Skeletal muscle tissue (tissue), 4 donors: ENCODE data around the gene PFKL. TPM values are rescaled to one million over a fixed set of nuclear protein-coding genes. Genes with fewer than 3 reads are reported as not detected.

Experiments used
- H3K27ac ChIP-seq: one replicate; pipeline ENCODE4 v1.7.0; 2013; ENCODE audit warnings: mild to moderate bottlenecking, low read depth, low read length, inconsistent platforms
- H3K27me3 ChIP-seq, 3 donors: one replicate each; pipeline ENCODE4 v1.7.0; 2013; ENCODE audit warnings: low read length in 3 of 3; ENCODE audit not compliant: control insufficient read depth in 3 of 3, insufficient read depth in 3 of 3
- H3K36me3 ChIP-seq, 3 donors: one replicate each; pipeline ENCODE4 v1.7.0; 2013; ENCODE audit warnings: low read length in 3 of 3; ENCODE audit not compliant: control insufficient read depth in 3 of 3, insufficient read depth in 3 of 3
- H3K4me1 ChIP-seq, 3 donors: one replicate each; pipeline ENCODE4 v1.7.0; 2013; ENCODE audit warnings: low read length in 3 of 3, mild to moderate bottlenecking in 3 of 3; ENCODE audit not compliant: control insufficient read depth in 3 of 3, insufficient read depth in 3 of 3
- H3K4me3 ChIP-seq, 3 donors: one replicate each; pipeline ENCODE4 v1.7.0; 2013; ENCODE audit warnings: low read length in 3 of 3
- H3K9ac ChIP-seq, 3 donors: one replicate each; pipeline ENCODE4 v1.7.0; 2013; ENCODE audit warnings: low read length in 3 of 3, mild to moderate bottlenecking in 3 of 3, moderate library complexity in 2 of 3, low read depth in 1 of 3
- H3K9me3 ChIP-seq, 3 donors: one replicate each; pipeline ENCODE4 v1.7.0; 2013; ENCODE audit warnings: low read length in 3 of 3; ENCODE audit not compliant: control insufficient read depth in 3 of 3
- total RNA-seq: library from RNA; depleted of rRNA; stranded (reverse); fragments of >200 nt; gene quantifications from one replicate; pipeline ENCODE4 v1.2.3, GENCODE V29; 2014
- donor health status: Osteomylitis.

Gene PFKL
- total RNA-seq, 1 donor from 2014 or later, result 72.0 TPM

- Histone ChIP-seq H3K9ac (no peak overlapping the region), H3K9me3 (no peaks in the 10 kb centered on the region), H3K4me3 (no peak overlapping the region), H3K27ac (no peak overlapping the region), H3K27me3 (no peaks in the 10 kb centered on the region), H3K36me3 (peaks cover 11 to 18% (median 14%) of the 10 kb centered on the region in 3 donors), H3K4me1 (peaks cover 0 to 11% (median 0%) of the 10 kb centered on the region in 3 donors)
Measured at GRCh38 chr21:44319407-44320065, 19.7 kb downstream of the PFKL start.

GRCh38 chr21:44320847-44321246 is 21.0 kb downstream of the PFKL start:
- H3K9me3 ChIP-seq, result no peaks in the 10 kb centered on the region
- H3K4me1 ChIP-seq, result peaks cover 0 to 11% (median 0%) of the 10 kb centered on the region in 3 donors
- no peaks in the 10 kb centered on the region for H3K27me3 ChIP-seq
- H3K4me3 ChIP-seq, result no peak overlapping the region
- H3K9ac ChIP-seq, result no peak overlapping the region
- H3K27ac ChIP-seq, result no peak overlapping the region
- H3K36me3 ChIP-seq, result peaks cover 11 to 22% (median 19%) of the 10 kb centered on the region in 3 donors

- H3K36me3 ChIP-seq, result peaks cover 7 to 25% (median 14%) of the 10 kb centered on the region in 3 donors
- H3K9me3 ChIP-seq, result no peaks in the 10 kb centered on the region
- no peak overlapping the region for H3K9ac ChIP-seq
- H3K27me3 ChIP-seq, result no peaks in the 10 kb centered on the region
- H3K4me1 ChIP-seq, result peaks cover 0 to 11% (median 0%) of the 10 kb centered on the region in 3 donors
- no peak overlapping the region for H3K27ac ChIP-seq
- H3K4me3 ChIP-seq, result no peak overlapping the region
Measured at GRCh38 chr21:44321846-44322450, 22.1 kb downstream of the PFKL start.

GRCh38 chr21:44322621-44323325 is 22.9 kb downstream of the PFKL start:
- Histone ChIP-seq H3K9me3 (no peaks in the 10 kb centered on the region), H3K36me3 (peaks cover 7 to 25% (median 14%) of the 10 kb centered on the region in 3 donors), H3K4me3 (no peak overlapping the region), H3K27ac (no peak overlapping the region), H3K27me3 (no peaks in the 10 kb centered on the region), H3K4me1 (peaks cover 0 to 11% (median 0%) of the 10 kb centered on the region in 3 donors), H3K9ac (peak overlapping the region in 1 of 3 donors; percentile 89)

- Histone ChIP-seq H3K27me3 (no peaks in the 10 kb centered on the region), H3K27ac (no peak overlapping the region), H3K9me3 (no peaks in the 10 kb centered on the region), H3K4me3 (peak overlapping the region in 1 of 3 donors; percentile 85), H3K4me1 (peaks cover 0 to 11% (median 0%) of the 10 kb centered on the region in 3 donors), H3K36me3 (peaks cover 4 to 22% (median 14%) of the 10 kb centered on the region in 3 donors), H3K9ac (peak overlapping the region in 2 of 3 donors; percentile 4 to 89)
Measured at GRCh38 chr21:44323591-44323990, 23.7 kb downstream of the PFKL start.

- H3K9me3 ChIP-seq, result no peaks in the 10 kb centered on the region
- no peak overlapping the region for H3K27ac ChIP-seq
- H3K36me3 ChIP-seq, result peaks cover 4 to 21% (median 13%) of the 10 kb centered on the region in 3 donors
- no peaks in the 10 kb centered on the region for H3K27me3 ChIP-seq
- peaks cover 0 to 11% (median 0%) of the 10 kb centered on the region in 3 donors for H3K4me1 ChIP-seq
- H3K9ac ChIP-seq, result peak overlapping the region in 2 of 3 donors; percentile 4 to 89
- peak overlapping the region in 1 of 3 donors; percentile 85 for H3K4me3 ChIP-seq
Measured at GRCh38 chr21:44324106-44324853, 24.4 kb downstream of the PFKL start.

- Histone ChIP-seq H3K36me3 (peaks cover 4 to 21% (median 8%) of the 10 kb centered on the region in 3 donors), H3K4me3 (peak overlapping the region in 1 of 3 donors; percentile 85), H3K9me3 (no peaks in the 10 kb centered on the region), H3K4me1 (peaks cover 0 to 11% (median 0%) of the 10 kb centered on the region in 3 donors), H3K27ac (no peak overlapping the region), H3K27me3 (no peaks in the 10 kb centered on the region), H3K9ac (peak overlapping the region in 1 of 3 donors; percentile 89)
Measured at GRCh38 chr21:44324854-44325107, 24.9 kb downstream of the PFKL start.

GRCh38 chr21:44325386-44326271 is 25.8 kb downstream of the PFKL start:
- Histone ChIP-seq H3K27me3 (no peaks in the 10 kb centered on the region), H3K4me1 (peaks cover 0 to 11% (median 0%) of the 10 kb centered on the region in 3 donors), H3K36me3 (peaks cover 4 to 21% (median 6%) of the 10 kb centered on the region in 3 donors), H3K9me3 (no peaks in the 10 kb centered on the region), H3K4me3 (no peak overlapping the region), H3K9ac (no peak overlapping the region), H3K27ac (no peak overlapping the region)

- Histone ChIP-seq H3K4me3 (no peak overlapping the region), H3K27ac (no peak overlapping the region), H3K4me1 (peaks cover 0 to 12% (median 0%) of the 10 kb centered on the region in 3 donors), H3K9me3 (no peaks in the 10 kb centered on the region), H3K36me3 (peaks cover 4 to 21% (median 6%) of the 10 kb centered on the region in 3 donors), H3K27me3 (no peaks in the 10 kb centered on the region), H3K9ac (no peak overlapping the region)
Measured at GRCh38 chr21:44326272-44326647, 26.4 kb downstream of the PFKL start.
